GM18873 (cell line): ENCODE measurements around the gene TRMT11.
"Not testable (repeated sequence)": the region's sequence is repeated elsewhere in the genome, so short reads cannot be mapped to it uniquely, and the experiment has no call there.

Experiments used
- ATAC-seq: cut with Tn5 transposase; IDR thresholded peaks from one replicate; pipeline ENCODE4 v1.9.1; 2021; ENCODE audit warnings: mild to moderate bottlenecking, moderate library complexity, moderate number of reproducible peaks; ENCODE audit not compliant: unreplicated experiment, low FRiP score

Gene TRMT11

GRCh38 chr6:125986301-125987025 is at the start of gene TRMT11:
TRMT11 (plus strand) TSS chr6:125986540; CDS start chr6:125986551, 11 bp downstream.
- peak; percentile 94 for ATAC-seq

- ATAC-seq, result no peak
Observed at GRCh38 chr6:125939026-125939425, 47.3 kb upstream of the TRMT11 start.

GRCh38 chr6:125939791-125940190 is 46.5 kb upstream of the TRMT11 start:
- no peak for ATAC-seq

GRCh38 chr6:125940247-125941041 is 45.9 kb upstream of the TRMT11 start:
- no peak for ATAC-seq

GRCh38 chr6:125942672-125943527 is 43.4 kb upstream of the TRMT11 start:
- ATAC-seq, result no peak

GRCh38 chr6:125943528-125944433 is 42.6 kb upstream of the TRMT11 start:
- ATAC-seq, result no peak

- no peak for ATAC-seq
Observed at GRCh38 chr6:125944434-125944816, 41.9 kb upstream of the TRMT11 start.

- no peak for ATAC-seq
Observed at GRCh38 chr6:125944896-125945295, 41.4 kb upstream of the TRMT11 start.

GRCh38 chr6:125945378-125946141 is 40.8 kb upstream of the TRMT11 start:
- ATAC-seq, result no peak

- no peak for ATAC-seq
Observed at GRCh38 chr6:125947615-125948014, 38.7 kb upstream of the TRMT11 start.

- ATAC-seq, result no peak
Observed at GRCh38 chr6:125948455-125948854, 37.9 kb upstream of the TRMT11 start.

GRCh38 chr6:125949069-125949468 is 37.3 kb upstream of the TRMT11 start:
- no peak for ATAC-seq

GRCh38 chr6:125950293-125950692 is 36.0 kb upstream of the TRMT11 start:
- ATAC-seq, result no peak

- not testable (repeated sequence) for ATAC-seq
Observed at GRCh38 chr6:125950716-125951115, 35.6 kb upstream of the TRMT11 start.

- no peak for ATAC-seq
Observed at GRCh38 chr6:125951323-125951722, 35.0 kb upstream of the TRMT11 start.

- no peak for ATAC-seq
Observed at GRCh38 chr6:125952764-125953501, 33.4 kb upstream of the TRMT11 start.

- no peak for ATAC-seq
Observed at GRCh38 chr6:125953502-125953875, 32.9 kb upstream of the TRMT11 start.

GRCh38 chr6:125954735-125955339 is 31.5 kb upstream of the TRMT11 start:
- ATAC-seq, result no peak
